Liver (tissue), 9 donors: ENCODE measurements around the gene MVB12B. TPM values are rescaled to one million over a fixed set of nuclear protein-coding genes. Genes with fewer than 3 reads are reported as not detected.

Source experiments
- DNase-seq: peaks from one replicate; pipeline ENCODE4 v3.0.0-alpha.2; 2017; ENCODE audit warnings: low spot score
- H3K27ac ChIP-seq, 2 donors: one replicate each; pipeline ENCODE4 v1.7.0; 2013; ENCODE audit warnings: inconsistent platforms in 2 of 2, low read length in 2 of 2, control low read depth in 1 of 2, low read depth in 1 of 2, mild to moderate bottlenecking in 1 of 2
- H3K27me3 ChIP-seq, 4 donors: one replicate each; pipeline versions ENCODE4 v1.6.1 to v1.7.0; 2013; ENCODE audit warnings: low read length in 3 of 4, inconsistent platforms in 1 of 4, mild to moderate bottlenecking in 1 of 4, moderate library complexity in 1 of 4; ENCODE audit not compliant: control insufficient read depth in 4 of 4, insufficient read depth in 4 of 4
- H3K36me3 ChIP-seq, 4 donors: one replicate each; pipeline versions ENCODE4 v1.6.1 to v1.7.0; 2013; ENCODE audit warnings: low read length in 3 of 4, mild to moderate bottlenecking in 3 of 4, low read depth in 1 of 4, moderate library complexity in 1 of 4; ENCODE audit not compliant: control insufficient read depth in 4 of 4, insufficient read depth in 3 of 4
- H3K4me1 ChIP-seq, 4 donors: one replicate each; pipeline versions ENCODE4 v1.6.1 to v1.7.0; 2013; ENCODE audit warnings: low read length in 3 of 4, mild to moderate bottlenecking in 3 of 4, moderate library complexity in 1 of 4; ENCODE audit not compliant: control insufficient read depth in 4 of 4, insufficient read depth in 4 of 4
- H3K4me3 ChIP-seq, 3 donors: one replicate each; pipeline versions ENCODE4 v1.6.1 to v1.7.0; 2013; ENCODE audit warnings: low read length in 3 of 3, control low read depth in 1 of 3, low read depth in 1 of 3, mild to moderate bottlenecking in 1 of 3
- H3K9ac ChIP-seq, 2 donors: one replicate each; pipeline ENCODE4 v1.7.0; 2013; ENCODE audit warnings: low read length in 2 of 2, mild to moderate bottlenecking in 2 of 2, moderate library complexity in 2 of 2, control low read depth in 1 of 2, low read depth in 1 of 2
- H3K9me3 ChIP-seq, 4 donors: one replicate each; pipeline versions ENCODE4 v1.6.1 to v1.7.0; 2013; ENCODE audit warnings: low read length in 3 of 4; ENCODE audit not compliant: control insufficient read depth in 4 of 4
- EGR1 ChIP-seq, 2 donors: IDR thresholded peaks; 2 replicates each; pipeline ENCODE4 v1.6.1; 2016 to 2018; ENCODE audit warnings: antibody characterized with exemption in 2 of 2, low read depth in 2 of 2
- FOXA2 ChIP-seq: IDR thresholded peaks from 2 replicates; pipeline ENCODE4 v1.6.1; 2016; ENCODE audit warnings: antibody characterized with exemption
- GABPA ChIP-seq, 2 donors: IDR thresholded peaks in 1 of 2; conservative IDR thresholded peaks in 1 of 2; 2 replicates each; pipeline ENCODE4 v1.6.1; 2016; ENCODE audit warnings: antibody characterized with exemption in 2 of 2, mild to moderate bottlenecking in 1 of 2, moderate library complexity in 1 of 2
- JUND ChIP-seq, 2 donors: IDR thresholded peaks; 2 replicates each; pipeline ENCODE4 v1.6.1; 2016; ENCODE audit warnings: antibody characterized with exemption in 2 of 2
- MAX ChIP-seq: IDR thresholded peaks from 2 replicates; pipeline ENCODE4 v1.6.1; 2016; ENCODE audit warnings: antibody characterized with exemption
- NR2F2 ChIP-seq: IDR thresholded peaks from 2 replicates; pipeline ENCODE4 v1.6.1; 2016; ENCODE audit warnings: antibody characterized with exemption
- RAD21 ChIP-seq, 2 donors: IDR thresholded peaks; 2 replicates each; pipeline ENCODE4 v1.6.1; 2016; ENCODE audit warnings: antibody characterized with exemption in 2 of 2, mild to moderate bottlenecking in 2 of 2
- SP1 ChIP-seq: IDR thresholded peaks from 2 replicates; pipeline ENCODE4 v1.6.1; 2018; ENCODE audit warnings: antibody characterized with exemption, mild to moderate bottlenecking
- TAF1 ChIP-seq: conservative IDR thresholded peaks from 2 replicates; pipeline ENCODE4 v1.6.1; 2016; ENCODE audit warnings: antibody characterized with exemption, mild to moderate bottlenecking
- YY1 ChIP-seq: IDR thresholded peaks from 2 replicates; pipeline ENCODE4 v1.6.1; 2016; ENCODE audit warnings: antibody characterized with exemption, mild to moderate bottlenecking
- ZBTB33 ChIP-seq: IDR thresholded peaks from 2 replicates; pipeline ENCODE4 v1.6.1; 2016; ENCODE audit warnings: antibody characterized with exemption
- WGBS: extraction: QIAGEN DNeasy Blood & Tissue Kit; methylation state at CpG from one replicate; pipeline ENCODE4 v1.1.7; 2013; 5-methylcytosine and 5-hydroxymethylcytosine counted together
- polyA plus RNA-seq, 2 donors: library from polyadenylated mRNA; stranded (reverse) in 1 of 2; unstranded in 1 of 2; fragments of 200-250 nt in 1 of 2; fragments of >200 nt in 1 of 2; fragmentation: Nextera tagmentation in 1 of 2; extraction: Ambion mirVana in 1 of 2; gene quantifications; one replicate each; pipeline versions ENCODE4 v1.2.1 to v1.2.3, GENCODE V29; 2013 to 2015
- total RNA-seq, 2 donors: library from RNA; depleted of rRNA; stranded (reverse); fragments of >200 nt; gene quantifications; one replicate each; pipeline ENCODE4 v1.2.3, GENCODE V29; 2014
- TF ChIP-seq, protein P1 (sequence below): IDR thresholded peaks from 2 replicates; pipeline ENCODE4 v1.6.1; 2016; ENCODE audit warnings: antibody characterized with exemption
- TF ChIP-seq, protein P2 (sequence below): IDR thresholded peaks from 2 replicates; pipeline ENCODE4 v1.6.1; 2016; ENCODE audit warnings: antibody characterized with exemption, mild to moderate bottlenecking
- TF ChIP-seq, protein P3 (sequence below): fragments of 150-350 bp; IDR thresholded peaks from 2 replicates; pipeline ENCODE4 v1.5.1; 2017; ENCODE audit warnings: improper control_type of control experiment, low read depth, low read length; ENCODE audit not compliant: missing input control
- donor health status: healthy.
- donor health status: healthy.
- donor health status: healthy.
- donor health status: healthy.
- donor health status: healthy.

The MVB12B gene
- total and polyA plus RNA-seq, 4 donors = 5.3 to 12.4 (median 8.4) TPM

DNA sequence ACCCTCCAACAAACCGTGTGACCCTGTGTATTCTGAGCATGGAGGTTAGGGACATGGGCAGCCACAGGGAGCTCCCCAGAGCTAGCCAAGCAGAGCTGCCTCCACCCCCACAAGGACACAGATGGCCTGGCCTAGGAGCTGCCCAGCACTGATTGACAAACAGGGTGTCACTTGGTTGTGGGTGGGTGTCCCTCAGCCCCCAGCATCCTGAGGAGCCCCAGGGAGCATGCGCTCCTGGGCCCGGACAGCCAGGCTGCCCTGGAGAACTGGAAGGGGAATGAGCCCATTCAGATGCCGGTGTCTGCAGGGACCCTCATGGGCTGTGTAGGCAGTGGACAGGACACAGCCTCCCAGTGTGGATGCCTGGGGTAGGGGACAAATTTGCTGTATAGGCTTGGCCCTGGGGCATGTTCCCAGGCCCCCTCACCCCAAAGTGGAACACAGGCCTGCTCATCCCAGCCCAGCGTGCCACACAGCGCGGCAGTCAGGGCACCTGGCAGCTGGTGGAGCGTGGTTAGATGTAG lies 162.3 kb downstream of the MVB12B start:
- TF ChIP-seq JUND (IDR thresholded peaks at IDR 0.05) (no peak), GABPA (IDR thresholded peaks at IDR 0.05 in 1 of 2, conservative IDR thresholded peaks at IDR 0.05 in 1 of 2) (no peak), FOXA2 (no peak), SP1 (no peak)
- TF ChIP-seq, protein P1, sequence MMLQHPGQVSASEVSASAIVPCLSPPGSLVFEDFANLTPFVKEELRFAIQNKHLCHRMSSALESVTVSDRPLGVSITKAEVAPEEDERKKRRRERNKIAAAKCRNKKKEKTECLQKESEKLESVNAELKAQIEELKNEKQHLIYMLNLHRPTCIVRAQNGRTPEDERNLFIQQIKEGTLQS = no peak
- no peak for DNase-seq
- WGBS = 96% methylated on average over 8 of the region's 8 CpGs
- H3K36me3 ChIP-seq = peaks cover 0 to 5% (median under 1%) of the 10 kb centered on the region in 4 donors
- no peaks in the 10 kb centered on the region for H3K9me3 ChIP-seq
- no peak overlapping the region for H3K9ac ChIP-seq
- H3K27ac ChIP-seq = no peak overlapping the region
- H3K27me3 ChIP-seq = no peaks in the 10 kb centered on the region
- no peak overlapping the region for H3K4me3 ChIP-seq
- H3K4me1 ChIP-seq = no peaks in the 10 kb centered on the region

GRCh38 chr9:126489581-126490213 lies 163.1 kb downstream of the MVB12B start:
- DNase-seq = no peak
- Histone ChIP-seq H3K4me3 (no peak overlapping the region), H3K36me3 (peaks cover 0 to 2% (median 0%) of the 10 kb centered on the region in 4 donors), H3K27me3 (no peaks in the 10 kb centered on the region), H3K9me3 (no peaks in the 10 kb centered on the region), H3K27ac (no peak overlapping the region), H3K4me1 (no peaks in the 10 kb centered on the region), H3K9ac (no peak overlapping the region)
- 86% methylated on average over 20 of the region's 20 CpGs for WGBS
- no peak for TF ChIP-seq YY1
- no peak for TF ChIP-seq MAX
- TF ChIP-seq RAD21 (IDR thresholded peaks at IDR 0.05) = no peak
- TF ChIP-seq, protein P2, sequence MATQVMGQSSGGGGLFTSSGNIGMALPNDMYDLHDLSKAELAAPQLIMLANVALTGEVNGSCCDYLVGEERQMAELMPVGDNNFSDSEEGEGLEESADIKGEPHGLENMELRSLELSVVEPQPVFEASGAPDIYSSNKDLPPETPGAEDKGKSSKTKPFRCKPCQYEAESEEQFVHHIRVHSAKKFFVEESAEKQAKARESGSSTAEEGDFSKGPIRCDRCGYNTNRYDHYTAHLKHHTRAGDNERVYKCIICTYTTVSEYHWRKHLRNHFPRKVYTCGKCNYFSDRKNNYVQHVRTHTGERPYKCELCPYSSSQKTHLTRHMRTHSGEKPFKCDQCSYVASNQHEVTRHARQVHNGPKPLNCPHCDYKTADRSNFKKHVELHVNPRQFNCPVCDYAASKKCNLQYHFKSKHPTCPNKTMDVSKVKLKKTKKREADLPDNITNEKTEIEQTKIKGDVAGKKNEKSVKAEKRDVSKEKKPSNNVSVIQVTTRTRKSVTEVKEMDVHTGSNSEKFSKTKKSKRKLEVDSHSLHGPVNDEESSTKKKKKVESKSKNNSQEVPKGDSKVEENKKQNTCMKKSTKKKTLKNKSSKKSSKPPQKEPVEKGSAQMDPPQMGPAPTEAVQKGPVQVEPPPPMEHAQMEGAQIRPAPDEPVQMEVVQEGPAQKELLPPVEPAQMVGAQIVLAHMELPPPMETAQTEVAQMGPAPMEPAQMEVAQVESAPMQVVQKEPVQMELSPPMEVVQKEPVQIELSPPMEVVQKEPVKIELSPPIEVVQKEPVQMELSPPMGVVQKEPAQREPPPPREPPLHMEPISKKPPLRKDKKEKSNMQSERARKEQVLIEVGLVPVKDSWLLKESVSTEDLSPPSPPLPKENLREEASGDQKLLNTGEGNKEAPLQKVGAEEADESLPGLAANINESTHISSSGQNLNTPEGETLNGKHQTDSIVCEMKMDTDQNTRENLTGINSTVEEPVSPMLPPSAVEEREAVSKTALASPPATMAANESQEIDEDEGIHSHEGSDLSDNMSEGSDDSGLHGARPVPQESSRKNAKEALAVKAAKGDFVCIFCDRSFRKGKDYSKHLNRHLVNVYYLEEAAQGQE = no peak
- TF ChIP-seq EGR1 (IDR thresholded peaks at IDR 0.05; ENCODE audit: low read depth in 2 of 2) = no peak
- TF ChIP-seq NR2F2 = no peak
- TF ChIP-seq SP1 = no peak
- TF ChIP-seq, protein P1 = no peak
- no peak for TF ChIP-seq JUND (IDR thresholded peaks at IDR 0.05)
- TF ChIP-seq, protein P3, sequence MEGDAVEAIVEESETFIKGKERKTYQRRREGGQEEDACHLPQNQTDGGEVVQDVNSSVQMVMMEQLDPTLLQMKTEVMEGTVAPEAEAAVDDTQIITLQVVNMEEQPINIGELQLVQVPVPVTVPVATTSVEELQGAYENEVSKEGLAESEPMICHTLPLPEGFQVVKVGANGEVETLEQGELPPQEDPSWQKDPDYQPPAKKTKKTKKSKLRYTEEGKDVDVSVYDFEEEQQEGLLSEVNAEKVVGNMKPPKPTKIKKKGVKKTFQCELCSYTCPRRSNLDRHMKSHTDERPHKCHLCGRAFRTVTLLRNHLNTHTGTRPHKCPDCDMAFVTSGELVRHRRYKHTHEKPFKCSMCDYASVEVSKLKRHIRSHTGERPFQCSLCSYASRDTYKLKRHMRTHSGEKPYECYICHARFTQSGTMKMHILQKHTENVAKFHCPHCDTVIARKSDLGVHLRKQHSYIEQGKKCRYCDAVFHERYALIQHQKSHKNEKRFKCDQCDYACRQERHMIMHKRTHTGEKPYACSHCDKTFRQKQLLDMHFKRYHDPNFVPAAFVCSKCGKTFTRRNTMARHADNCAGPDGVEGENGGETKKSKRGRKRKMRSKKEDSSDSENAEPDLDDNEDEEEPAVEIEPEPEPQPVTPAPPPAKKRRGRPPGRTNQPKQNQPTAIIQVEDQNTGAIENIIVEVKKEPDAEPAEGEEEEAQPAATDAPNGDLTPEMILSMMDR = no peak
- TF ChIP-seq GABPA (IDR thresholded peaks at IDR 0.05 in 1 of 2, conservative IDR thresholded peaks at IDR 0.05 in 1 of 2) = no peak
- no peak for TF ChIP-seq ZBTB33
- TF ChIP-seq TAF1 = no peak
